ENCODE results near the gene AGBL5.

Gene AGBL5

DNA sequence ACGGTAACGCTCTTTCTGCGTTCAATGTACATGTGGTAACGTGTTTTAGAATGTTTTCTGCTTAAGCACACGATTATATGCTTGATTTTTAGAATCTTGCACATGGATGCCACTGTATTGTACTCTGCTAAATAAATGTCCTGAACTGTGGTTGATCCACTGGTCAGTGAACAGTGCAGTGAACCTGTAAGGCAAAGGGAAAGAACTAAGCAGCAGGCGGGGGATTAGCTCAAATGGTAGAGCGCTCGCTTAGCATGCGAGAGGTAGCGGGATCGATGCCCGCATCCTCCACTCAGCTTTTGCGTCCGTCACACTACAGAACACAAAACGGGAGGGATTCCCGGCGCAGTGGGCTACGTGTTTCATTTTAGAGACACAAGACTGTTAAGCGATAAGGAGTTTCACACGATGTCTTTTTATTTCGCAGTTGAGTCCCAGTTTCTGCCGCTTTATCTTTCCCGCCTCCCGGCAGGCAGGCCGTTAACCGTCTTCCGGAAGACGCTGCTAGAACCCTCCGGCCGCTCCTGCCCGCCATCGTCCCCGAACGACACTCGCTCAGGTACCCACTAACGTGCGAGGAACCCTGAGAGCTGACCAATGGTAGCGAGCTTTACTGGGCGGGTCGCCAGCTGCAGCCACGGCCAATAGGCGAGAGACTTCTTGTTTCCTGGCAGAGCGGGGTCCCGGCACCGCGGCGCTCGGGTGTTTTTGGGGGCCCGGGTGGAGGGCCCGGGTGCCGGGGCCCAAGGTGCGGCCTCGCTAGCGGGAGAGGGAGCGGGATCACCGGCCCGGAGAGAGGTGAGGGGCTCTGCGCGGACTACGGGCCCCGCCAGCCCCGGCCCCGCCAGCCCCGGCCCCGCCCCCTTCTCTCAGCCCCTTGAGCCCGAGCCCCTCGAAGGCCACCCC, at the start of gene AGBL5:
Gene AGBL5, plus strand, starts transcription at position 673 of the 906 bp plus-strand sequence. CDS start 1,291 bp downstream, outside the sequence.
- DNase-seq (ENCODE audit: low spot score in 2 of 2) (peak; percentile 97 to 99), ATAC-seq (ENCODE audit: low read depth) (peak; percentile 77)
- H3K27ac Mint-ChIP-seq: peak within 1 kb of the TSS; percentile 100
- H3K4me1 Mint-ChIP-seq: peaks cover 19% of the 10 kb centered on the region
- H3K27me3 Mint-ChIP-seq: no peaks in the 10 kb centered on the region
- peaks cover 14% of the 10 kb centered on the region for H3K36me3 Mint-ChIP-seq
- no peaks in the 10 kb centered on the region for H3K9me3 Mint-ChIP-seq
- peak within 1 kb of the TSS; percentile 99 for H3K4me3 Mint-ChIP-seq

- Mint-ChIP-seq H3K36me3 (no peaks in the 10 kb centered on the region), H3K4me3 (no peak overlapping the region), H3K27me3 (peaks cover 12% of the 10 kb centered on the region), H3K27ac (no peak overlapping the region), H3K4me1 (peaks cover 4% of the 10 kb centered on the region), H3K9me3 (no peaks in the 10 kb centered on the region)
- no peak for DNase-seq (ENCODE audit: low spot score in 2 of 2)
- no peak for ATAC-seq (ENCODE audit: low read depth)
Observed at GRCh38 chr2:27001950-27002349, 49.5 kb upstream of the AGBL5 start.

- H3K9me3 Mint-ChIP-seq: no peaks in the 10 kb centered on the region
- DNase-seq (ENCODE audit: low spot score in 2 of 2) (no peak), ATAC-seq (ENCODE audit: low read depth) (no peak)
- H3K27me3 Mint-ChIP-seq: peaks cover 12% of the 10 kb centered on the region
- no peaks in the 10 kb centered on the region for H3K36me3 Mint-ChIP-seq
- no peak overlapping the region for H3K27ac Mint-ChIP-seq
- no peak overlapping the region for H3K4me3 Mint-ChIP-seq
- H3K4me1 Mint-ChIP-seq: peaks cover 4% of the 10 kb centered on the region
Observed at GRCh38 chr2:27003007-27003406, 48.5 kb upstream of the AGBL5 start.

GRCh38 chr2:27003857-27004256, 47.6 kb upstream of the AGBL5 start:
- ATAC-seq (ENCODE audit: low read depth): no peak
- DNase-seq (ENCODE audit: low spot score in 2 of 2): no peak
- H3K36me3 Mint-ChIP-seq: no peaks in the 10 kb centered on the region
- no peak overlapping the region for H3K27ac Mint-ChIP-seq
- H3K4me3 Mint-ChIP-seq: no peak overlapping the region
- H3K4me1 Mint-ChIP-seq: peaks cover 4% of the 10 kb centered on the region
- H3K9me3 Mint-ChIP-seq: no peaks in the 10 kb centered on the region
- peaks cover 10% of the 10 kb centered on the region for H3K27me3 Mint-ChIP-seq

DNA sequence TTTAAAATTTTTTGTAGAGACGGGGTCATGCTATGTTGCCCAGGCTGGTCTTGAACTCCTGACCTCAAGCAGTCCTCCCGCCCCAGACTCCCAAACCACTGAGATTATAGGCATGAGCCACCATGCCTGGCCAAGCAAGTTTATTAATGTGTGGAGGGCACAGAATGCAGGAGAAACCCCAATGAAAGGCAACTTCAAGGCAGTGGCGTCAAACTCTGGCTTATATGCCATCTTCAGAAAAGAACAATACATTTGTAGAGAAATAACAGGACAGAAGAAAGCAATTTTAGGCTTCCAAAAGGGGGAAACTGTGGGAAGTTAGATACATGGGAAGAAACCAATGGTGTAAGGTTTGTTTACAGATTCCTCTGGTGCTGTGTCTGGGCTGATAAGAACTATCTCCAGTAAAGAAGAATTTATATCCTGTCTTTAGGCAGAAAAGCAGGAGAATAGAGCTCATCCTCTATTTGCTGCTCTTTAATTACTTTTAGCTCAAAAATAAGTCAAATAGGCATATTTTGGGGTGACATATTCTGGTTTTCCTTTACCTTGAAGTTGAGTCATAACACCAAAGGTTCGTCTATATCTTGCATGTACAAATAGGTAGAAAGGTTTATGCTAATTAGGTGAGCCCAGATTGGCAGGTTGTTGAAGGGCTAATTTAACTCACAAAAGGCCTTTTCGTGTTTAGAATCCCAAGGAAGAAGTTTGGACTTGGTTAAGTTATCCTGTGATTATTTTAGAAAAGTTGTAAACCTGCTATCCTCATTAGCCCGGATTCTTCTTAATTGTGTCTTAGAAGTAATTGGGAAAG, 44.7 kb upstream of the AGBL5 start:
- DNase-seq (ENCODE audit: low spot score in 2 of 2): no peak
- Mint-ChIP-seq H3K9me3 (no peaks in the 10 kb centered on the region), H3K27ac (no peak overlapping the region), H3K4me3 (no peak overlapping the region), H3K27me3 (peaks cover 6% of the 10 kb centered on the region), H3K4me1 (no peaks in the 10 kb centered on the region), H3K36me3 (peaks cover 1% of the 10 kb centered on the region)
- no peak for ATAC-seq (ENCODE audit: low read depth)

DNA sequence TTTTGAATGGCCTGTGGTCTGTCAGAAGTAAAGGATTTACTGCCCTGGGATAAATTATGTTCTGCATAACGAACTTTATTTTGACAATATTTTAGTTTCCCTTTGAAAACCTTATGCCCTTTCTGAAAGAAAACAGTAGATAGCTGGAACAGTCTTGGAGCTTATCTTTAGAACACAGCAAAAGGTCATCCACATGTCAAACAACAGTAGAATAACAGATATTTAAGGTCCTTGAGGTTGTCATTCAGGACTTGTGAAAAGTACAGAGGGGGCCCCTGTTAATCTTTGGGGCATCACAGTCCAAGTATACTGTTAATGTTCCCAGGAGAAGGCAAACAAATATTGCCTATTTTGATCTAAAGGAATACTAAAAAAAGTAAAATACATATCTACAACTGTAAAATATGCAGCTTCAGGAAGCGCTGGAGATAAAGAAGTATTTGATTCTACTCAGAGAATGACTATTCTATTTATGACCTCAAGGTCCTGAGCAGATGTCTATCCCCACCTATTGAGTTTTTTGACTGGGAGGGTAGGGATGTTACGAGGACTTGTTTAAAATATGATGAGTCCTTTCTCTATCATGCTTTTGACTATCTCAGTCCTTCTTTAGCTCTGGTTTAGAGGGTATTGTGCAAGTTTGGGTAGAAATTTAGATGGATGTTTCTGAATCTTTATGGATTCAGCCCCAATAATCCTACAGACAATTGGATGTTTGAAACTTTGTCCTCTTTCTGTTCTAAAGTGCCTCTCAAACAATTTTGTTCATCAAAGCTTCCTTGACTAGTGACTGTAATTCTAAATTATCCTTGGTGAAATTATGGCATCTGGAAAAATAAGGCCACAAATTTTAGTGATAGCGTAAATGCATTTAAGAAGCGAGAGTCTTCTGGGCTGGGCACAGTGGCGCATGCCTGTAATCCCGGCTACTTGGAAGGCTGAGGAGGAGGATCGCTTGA, 43.8 kb upstream of the AGBL5 start:
- Mint-ChIP-seq H3K36me3 (peaks cover 1% of the 10 kb centered on the region), H3K9me3 (no peaks in the 10 kb centered on the region), H3K4me3 (no peak overlapping the region), H3K4me1 (no peaks in the 10 kb centered on the region), H3K27me3 (peaks cover 6% of the 10 kb centered on the region), H3K27ac (no peak overlapping the region)
- ATAC-seq (ENCODE audit: low read depth) (no peak), DNase-seq (ENCODE audit: low spot score in 2 of 2) (no peak)

DNA sequence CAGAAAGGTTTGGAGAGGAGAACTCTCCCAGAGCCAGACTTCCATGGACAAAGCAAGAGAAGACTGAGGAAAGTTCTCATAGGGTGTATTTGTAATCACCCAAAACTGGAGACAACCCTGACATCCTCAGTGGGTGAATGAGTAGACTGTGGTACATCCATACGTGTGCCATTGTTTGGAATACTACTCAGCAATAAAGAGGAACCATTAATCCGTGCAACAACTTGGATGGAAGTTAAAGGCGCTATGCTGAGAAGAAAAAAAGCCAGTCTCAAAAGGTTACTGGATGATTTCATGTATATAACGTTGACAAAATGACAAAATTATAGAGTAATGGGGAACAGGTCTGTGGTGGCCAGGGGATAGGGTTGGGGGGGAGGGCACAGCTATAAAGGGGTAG, 42.8 kb upstream of the AGBL5 start:
- H3K9me3 Mint-ChIP-seq: no peaks in the 10 kb centered on the region
- H3K27ac Mint-ChIP-seq: no peak overlapping the region
- H3K36me3 Mint-ChIP-seq: peaks cover 1% of the 10 kb centered on the region
- peaks cover 6% of the 10 kb centered on the region for H3K27me3 Mint-ChIP-seq
- ATAC-seq (ENCODE audit: low read depth) (no peak), DNase-seq (ENCODE audit: low spot score in 2 of 2) (no peak)
- no peaks in the 10 kb centered on the region for H3K4me1 Mint-ChIP-seq
- H3K4me3 Mint-ChIP-seq: no peak overlapping the region

DNA sequence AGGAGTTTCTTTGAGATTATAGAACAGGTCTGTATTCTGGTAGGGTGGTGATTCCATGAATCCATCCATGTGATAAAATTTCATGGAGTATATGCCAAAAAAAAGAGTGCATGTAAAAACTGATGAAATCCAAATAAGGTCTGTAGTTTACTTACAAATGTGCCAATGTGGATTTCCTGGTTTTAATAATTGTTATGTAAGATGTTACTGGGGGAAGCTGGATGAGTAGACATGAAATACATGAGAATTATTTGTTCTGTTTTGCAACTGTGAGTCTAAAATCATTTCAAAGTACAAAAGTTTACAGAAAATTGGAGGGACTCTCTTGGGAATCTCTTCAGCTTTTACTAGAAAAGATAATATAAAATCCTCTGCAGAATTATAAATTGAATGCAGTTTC, 42.4 kb upstream of the AGBL5 start:
- H3K9me3 Mint-ChIP-seq: no peaks in the 10 kb centered on the region
- peaks cover 6% of the 10 kb centered on the region for H3K27me3 Mint-ChIP-seq
- peaks cover 1% of the 10 kb centered on the region for H3K36me3 Mint-ChIP-seq
- H3K4me3 Mint-ChIP-seq: no peak overlapping the region
- DNase-seq (ENCODE audit: low spot score in 2 of 2) (no peak), ATAC-seq (ENCODE audit: low read depth) (no peak)
- H3K4me1 Mint-ChIP-seq: no peaks in the 10 kb centered on the region
- no peak overlapping the region for H3K27ac Mint-ChIP-seq

- DNase-seq (ENCODE audit: low spot score in 2 of 2) (no peak), ATAC-seq (ENCODE audit: low read depth) (no peak)
- no peaks in the 10 kb centered on the region for H3K9me3 Mint-ChIP-seq
- no peak overlapping the region for H3K27ac Mint-ChIP-seq
- no peak overlapping the region for H3K4me3 Mint-ChIP-seq
- H3K36me3 Mint-ChIP-seq: peaks cover 1% of the 10 kb centered on the region
- peaks cover 6% of the 10 kb centered on the region for H3K27me3 Mint-ChIP-seq
- no peaks in the 10 kb centered on the region for H3K4me1 Mint-ChIP-seq
Observed at GRCh38 chr2:27009716-27010115, 41.8 kb upstream of the AGBL5 start.

GRCh38 chr2:27010139-27010538, 41.3 kb upstream of the AGBL5 start:
- H3K27me3 Mint-ChIP-seq: peaks cover 6% of the 10 kb centered on the region
- no peak for DNase-seq (ENCODE audit: low spot score in 2 of 2)
- peaks cover 1% of the 10 kb centered on the region for H3K36me3 Mint-ChIP-seq
- ATAC-seq (ENCODE audit: low read depth): no peak
- H3K4me1 Mint-ChIP-seq: no peaks in the 10 kb centered on the region
- H3K27ac Mint-ChIP-seq: no peak overlapping the region
- H3K9me3 Mint-ChIP-seq: no peaks in the 10 kb centered on the region
- no peak overlapping the region for H3K4me3 Mint-ChIP-seq

DNA sequence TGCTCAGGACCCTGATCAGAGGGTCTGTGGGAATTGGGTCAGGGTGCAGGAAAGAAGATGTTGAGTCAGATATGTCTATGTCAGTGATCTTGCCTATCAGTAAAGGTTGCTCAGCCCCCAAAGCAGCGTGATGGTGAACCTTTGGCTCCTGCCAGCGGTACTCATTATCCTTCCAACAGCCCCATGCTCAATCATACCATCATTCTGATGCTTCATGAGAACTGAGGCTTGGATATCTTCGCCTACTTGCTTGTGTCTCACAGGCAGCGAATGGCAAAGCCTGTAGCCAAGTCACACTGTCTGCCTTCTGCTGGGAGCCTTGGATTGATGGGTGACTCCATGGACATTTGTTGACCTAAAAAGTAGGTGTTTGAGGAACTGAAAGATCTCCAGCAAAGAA, 37.7 kb upstream of the AGBL5 start:
- no peak for DNase-seq (ENCODE audit: low spot score in 2 of 2)
- no peak overlapping the region for H3K27ac Mint-ChIP-seq
- no peaks in the 10 kb centered on the region for H3K4me1 Mint-ChIP-seq

GRCh38 chr2:27014771-27015433, 36.6 kb upstream of the AGBL5 start:
- peaks cover 2% of the 10 kb centered on the region for H3K27me3 Mint-ChIP-seq
- no peak overlapping the region for H3K4me3 Mint-ChIP-seq
- DNase-seq (ENCODE audit: low spot score in 2 of 2) (no peak), ATAC-seq (ENCODE audit: low read depth) (no peak)
- no peak overlapping the region for H3K27ac Mint-ChIP-seq
- no peaks in the 10 kb centered on the region for H3K4me1 Mint-ChIP-seq
- H3K36me3 Mint-ChIP-seq: peaks cover 1% of the 10 kb centered on the region
- no peaks in the 10 kb centered on the region for H3K9me3 Mint-ChIP-seq

More for the DNA sequence above, 37.7 kb upstream of the AGBL5 start:
- Mint-ChIP-seq H3K36me3 (peaks cover 1% of the 10 kb centered on the region), H3K4me3 (no peak overlapping the region), H3K27me3 (peaks cover 1% of the 10 kb centered on the region), H3K9me3 (no peaks in the 10 kb centered on the region)
- no peak for ATAC-seq (ENCODE audit: low read depth)

- Mint-ChIP-seq H3K27me3 (peaks cover 2% of the 10 kb centered on the region), H3K36me3 (no peaks in the 10 kb centered on the region), H3K4me1 (no peaks in the 10 kb centered on the region), H3K4me3 (no peak overlapping the region), H3K27ac (no peak overlapping the region), H3K9me3 (no peaks in the 10 kb centered on the region)
- DNase-seq (ENCODE audit: low spot score in 2 of 2) (peak in 1 of 2 donors; percentile 37), ATAC-seq (ENCODE audit: low read depth) (peak; percentile 61)
Observed at GRCh38 chr2:27016801-27017325, 34.6 kb upstream of the AGBL5 start.
